ENCODE measurements around the gene POLRMT. TPM values are rescaled to one million over a fixed set of nuclear protein-coding genes. Genes with fewer than 3 reads are reported as not detected.

Gene POLRMT
- total RNA-seq, 1 experiment from 2014 or later = 104 TPM

- no peak for DNase-seq
Measured at GRCh38 chr19:661427-662196, 28.3 kb upstream of the POLRMT start.

More at GRCh38 chr19:661427-662196, 28.3 kb upstream of the POLRMT start:
- peaks cover 56% of the 10 kb centered on the region; the same call in 1 of the 2 replicates for H3K79me2 ChIP-seq (ENCODE audit: insufficient read depth, low read length)
- no peak overlapping the region for H2BK15ac ChIP-seq (ENCODE audit: low read depth, low read length)
- H3K14ac ChIP-seq (ENCODE audit: insufficient read depth, low read length) = no peak overlapping the region
- H3K27me3 ChIP-seq (ENCODE audit: insufficient read depth, low read length) = no peaks in the 10 kb centered on the region
- no peak for TF ChIP-seq CTCF (conservative IDR thresholded peaks at IDR 0.05)
- no peak overlapping the region for H3K27ac ChIP-seq (ENCODE audit: insufficient read length, low read depth, low read length)
- no peak overlapping the region for H4K5ac ChIP-seq (ENCODE audit: insufficient read length, low read depth, low read length)
- peak overlapping the region in 2 of 3 experiments; percentile 83 to 85; a peak in 3 of 7 replicates for H3K27ac Mint-ChIP-seq
- H3K4me3 Mint-ChIP-seq = peak overlapping the region; percentile 76 to 85
- no peak overlapping the region for H3K23ac ChIP-seq (ENCODE audit: insufficient read length, low read depth, low read length)
- H3K9me3 Mint-ChIP-seq = peaks cover 0 to 3% of the 10 kb centered on the region in 2 experiments; a peak in 2 of 5 replicates
- H3T11ph ChIP-seq (ENCODE audit: low read length) = no peak overlapping the region
- peaks cover 8% of the 10 kb centered on the region for H4K20me1 ChIP-seq (ENCODE audit: control insufficient read depth, insufficient read depth, insufficient read length)
- no peak overlapping the region for H3K56ac ChIP-seq (ENCODE audit: insufficient read length, low read depth, low read length)
- H2BK20ac ChIP-seq (ENCODE audit: low read depth, low read length, poor library complexity, severe bottlenecking) = no peak overlapping the region
- H2AK5ac ChIP-seq (ENCODE audit: insufficient read length, low read length) = no peak overlapping the region
- no CpG with 5 or more reads among the region's 31 CpGs for WGBS (ENCODE audit: extremely low coverage, insufficient read length, low lambda C conversion rate)
- peak overlapping the region; percentile 73 for H3K9ac ChIP-seq (ENCODE audit: extremely low read depth, insufficient read length, low read length)
- H3K4me1 ChIP-seq (ENCODE audit: insufficient read depth, low read length) = no peaks in the 10 kb centered on the region; the same call in 1 of the 2 replicates
- no peak overlapping the region for H2BK5ac ChIP-seq (ENCODE audit: insufficient read length, low read length)
- H3K23me2 ChIP-seq (ENCODE audit: insufficient read length, low read depth, low read length, poor library complexity, severe bottlenecking) = peaks cover 7% of the 10 kb centered on the region
- no peaks in the 10 kb centered on the region for H3K9me3 ChIP-seq (ENCODE audit: control insufficient read depth, low read depth, low read length)
- H2AFZ ChIP-seq (ENCODE audit: low read length) = no peak overlapping the region
- no peak overlapping the region for H2BK12ac ChIP-seq (ENCODE audit: insufficient read length, low read depth, low read length)
- no peak overlapping the region for H4K91ac ChIP-seq (ENCODE audit: insufficient read length, low read depth, low read length)
- peaks cover 15% of the 10 kb centered on the region for H3K27me3 Mint-ChIP-seq (ENCODE audit: low read depth)
- peak overlapping the region; percentile 69 for H3K4me2 ChIP-seq (ENCODE audit: insufficient read depth, insufficient read length, low read length)
- no peak overlapping the region for H3K4ac ChIP-seq (ENCODE audit: low read depth, low read length)
- no peak overlapping the region for H2BK120ac ChIP-seq (ENCODE audit: low read depth, low read length, poor library complexity, severe bottlenecking)
- H3K79me1 ChIP-seq (ENCODE audit: insufficient read depth, low read depth, low read length, poor library complexity, severe bottlenecking) = peaks cover 5% of the 10 kb centered on the region
- no peak overlapping the region for H4K8ac ChIP-seq (replicated peaks; ENCODE audit: insufficient read length, low read depth, low read length)
- peaks cover 0 to 4% (median 2%) of the 10 kb centered on the region in 3 experiments; a peak in 3 of 7 replicates for H3K36me3 Mint-ChIP-seq (ENCODE audit: insufficient read depth in 1 of 3, low read depth in 3 of 3)
- peaks cover 13 to 18% of the 10 kb centered on the region in 2 experiments for H3K4me1 Mint-ChIP-seq
- no peak overlapping the region for H3K18ac ChIP-seq (ENCODE audit: insufficient read length, low read depth, low read length)
